Stomach (tissue), 9 donors: ENCODE measurements around the gene QRFP. TPM values are rescaled to one million over a fixed set of nuclear protein-coding genes. Genes with fewer than 3 reads are reported as not detected.

Experiments
- DNase-seq, 2 donors: peaks; one replicate each; pipeline versions ENCODE4 v3.0.0 to v3.0.0-alpha.2; 2013 to 2019
- H3K27ac ChIP-seq, 5 donors: fragments of 200-600 bp in 4 of 5; sonication (generic) in 4 of 5; one replicate each; pipeline ENCODE4 v1.5.1; 2013 to 2019; ENCODE audit warnings: mild to moderate bottlenecking in 1 of 5, moderate library complexity in 1 of 5
- H3K27me3 ChIP-seq, 3 donors: fragments of 200-600 bp; sonication (generic); one replicate each; pipeline ENCODE4 v1.5.1; 2017 to 2019; ENCODE audit warnings: mixed run types in 1 of 3
- H3K36me3 ChIP-seq, 4 donors: fragments of 200-600 bp; sonication (generic); 1 replicate in 3 of 4; 2 replicates in 1 of 4; pipeline ENCODE4 v1.5.1; 2016 to 2019
- H3K4me1 ChIP-seq, 4 donors: fragments of 200-600 bp; sonication (generic); one replicate each; pipeline ENCODE4 v1.5.1; 2016 to 2019
- H3K4me3 ChIP-seq, 4 donors: fragments of 200-600 bp; sonication (generic) in 3 of 4; one replicate each; pipeline ENCODE4 v1.5.1; 2016 to 2019; ENCODE audit warnings: mild to moderate bottlenecking in 1 of 4
- H3K9me3 ChIP-seq, 4 donors: fragments of 200-600 bp; sonication (generic); one replicate each; pipeline ENCODE4 v1.5.1; 2016 to 2019
- CTCF ChIP-seq, 7 experiments: fragments of 450-650 bp in 4 of 7; fragments of 200-600 bp in 3 of 7; sonication (generic) in 3 of 7; IDR thresholded peaks; one replicate each; pipeline ENCODE4 v1.5.1; 2016 to 2019; ENCODE audit warnings: antibody characterized with exemption in 7 of 7, control low read depth in 2 of 7, mild to moderate bottlenecking in 1 of 7
- EP300 ChIP-seq: sonication (generic); formaldehyde crosslinking; IDR thresholded peaks from one replicate; pipeline ENCODE4 v1.6.1; 2017; ENCODE audit warnings: antibody characterized with exemption
- POLR2A ChIP-seq, 4 donors: fragments of 450-650 bp; IDR thresholded peaks; one replicate each; pipeline ENCODE4 v1.6.1; 2016; ENCODE audit warnings: antibody characterized with exemption in 4 of 4, control low read depth in 2 of 4, mild to moderate bottlenecking in 1 of 4, moderate library complexity in 1 of 4
- POLR2AphosphoS5 ChIP-seq, 3 donors: sonication (generic); formaldehyde crosslinking; IDR thresholded peaks; one replicate each; pipeline ENCODE4 v1.6.1; 2016; ENCODE audit warnings: antibody characterized with exemption in 3 of 3
- WGBS, 5 donors: extraction: QIAGEN DNeasy Blood & Tissue Kit in 3 of 5; methylation state at CpG; one replicate each; pipeline versions ENCODE4 v1.1.5 to v1.1.7; 2013 to 2018; 5-methylcytosine and 5-hydroxymethylcytosine counted together
- intact Hi-C: fragments of 100-400 bp; cut with DNase I; formaldehyde crosslinking; loops from one replicate; pipeline ENCODE4 v1.15.1; 2023; ENCODE audit warnings: low total_unique reads
- polyA plus RNA-seq, 3 donors: library from polyadenylated mRNA; stranded (reverse); fragments of 200-250 nt; gene quantifications; one replicate each; pipeline ENCODE4 v1.2.3, GENCODE V29; 2013
- total RNA-seq, 5 donors: library from RNA; depleted of rRNA; stranded (reverse); fragments of >200 nt; gene quantifications; one replicate each; pipeline versions ENCODE4 v1.1.0 to v1.2.3, GENCODE V29; 2014 to 2016
- donor health status: healthy with polysubstance abuse.
- donor health status: Bipolar disorder and iron deficiency.
- donor health status: healthy.

The QRFP gene
- total and polyA plus RNA-seq, 8 donors, result not detected

- Histone ChIP-seq H3K27me3 (peaks cover 0 to 39% (median 3%) of the 10 kb centered on the region in 3 donors), H3K36me3 (no peaks in the 10 kb centered on the region), H3K27ac (no peak overlapping the region), H3K4me1 (no peaks in the 10 kb centered on the region), H3K4me3 (no peak overlapping the region), H3K9me3 (no peaks in the 10 kb centered on the region)
- DNase-seq, result no peak
- intact Hi-C loops, result no loop called here
- TF ChIP-seq POLR2AphosphoS5 (IDR thresholded peaks at IDR 0.05) (no peak), POLR2A (IDR thresholded peaks at IDR 0.05) (no peak), EP300 (no peak), CTCF (IDR thresholded peaks at IDR 0.05) (no peak)
- 68 to 84% (median 78%) methylated on average over 16 to 19 of the region's 19 CpGs for WGBS, 5 donors
These were observed 12.3 kb upstream of the QRFP start for GRCh38 chr9:130908878-130909355.

GRCh38 chr9:130908146-130908877 lies 11.7 kb upstream of the QRFP start:
- WGBS, 5 donors, result 60 to 70% (median 67%) methylated on average over 20 to 22 of the region's 22 CpGs
- Histone ChIP-seq H3K27ac (no peak overlapping the region), H3K4me3 (no peak overlapping the region), H3K27me3 (peaks cover 0 to 41% (median 9%) of the 10 kb centered on the region in 3 donors), H3K36me3 (no peaks in the 10 kb centered on the region), H3K4me1 (no peaks in the 10 kb centered on the region), H3K9me3 (no peaks in the 10 kb centered on the region)
- DNase-seq, result no peak
- no peak for TF ChIP-seq POLR2A (IDR thresholded peaks at IDR 0.05)
- no peak for TF ChIP-seq EP300
- TF ChIP-seq POLR2AphosphoS5 (IDR thresholded peaks at IDR 0.05), result no peak
- TF ChIP-seq CTCF (IDR thresholded peaks at IDR 0.05), result no peak
- intact Hi-C loops, result no loop called here

- 66 to 80% (median 78%) methylated on average over 20 to 21 of the region's 21 CpGs for WGBS, 5 donors
- H3K27ac ChIP-seq, result no peak overlapping the region
- intact Hi-C loops, result no loop called here
- no peaks in the 10 kb centered on the region for H3K9me3 ChIP-seq
- H3K4me3 ChIP-seq, result no peak overlapping the region
- H3K36me3 ChIP-seq, result no peaks in the 10 kb centered on the region
- no peaks in the 10 kb centered on the region for H3K4me1 ChIP-seq
- no peak for DNase-seq
- peaks cover 0 to 54% (median 19%) of the 10 kb centered on the region in 3 donors for H3K27me3 ChIP-seq
- no peak for TF ChIP-seq EP300
These were observed 10.3 kb upstream of the QRFP start for GRCh38 chr9:130906735-130907416.

- Histone ChIP-seq H3K9me3 (no peaks in the 10 kb centered on the region), H3K27ac (no peak overlapping the region), H3K27me3 (peaks cover 0 to 55% (median 26%) of the 10 kb centered on the region in 3 donors), H3K4me3 (no peak overlapping the region), H3K4me1 (no peaks in the 10 kb centered on the region), H3K36me3 (no peaks in the 10 kb centered on the region)
- TF ChIP-seq POLR2AphosphoS5 (IDR thresholded peaks at IDR 0.05), result no peak
- TF ChIP-seq EP300, result no peak
- TF ChIP-seq CTCF (IDR thresholded peaks at IDR 0.05), result no peak
- no peak for DNase-seq
- intact Hi-C loops, result no loop called here
- 70 to 79% (median 75%) methylated on average over 18 to 24 of the region's 24 CpGs for WGBS, 5 donors
These were observed 9.5 kb upstream of the QRFP start for GRCh38 chr9:130905902-130906734.
